K562 (cell line): ENCODE measurements around the gene SUPT5H. TPM values are rescaled to one million over a fixed set of nuclear protein-coding genes. Genes with fewer than 3 reads are reported as not detected.

ENCODE experiments used
- DDX20 ChIP-seq: fragments of 450-650 bp; IDR thresholded peaks from 2 replicates; pipeline ENCODE4 v1.6.1; 2016; ENCODE audit warnings: missing genetic modification characterization, low read depth, mild to moderate bottlenecking, missing compliant biosample characterization, moderate library complexity
- HDAC3 ChIP-seq: fragments of 450-650 bp; IDR thresholded peaks from 2 replicates; pipeline ENCODE4 v1.6.1; 2018; ENCODE audit warnings: borderline replicate concordance, mild to moderate bottlenecking, moderate library complexity; ENCODE audit not compliant: partially characterized antibody
- KAT2B ChIP-seq: IDR thresholded peaks from one replicate; pipeline ENCODE4 v1.6.1; 2012; ENCODE audit warnings: low read depth, mild to moderate bottlenecking, control low read depth, inconsistent platforms, low read length, moderate library complexity
- KDM4B ChIP-seq, 2 experiments: fragments of 450-650 bp in 1 of 2; sonication (generic) in 1 of 2; IDR thresholded peaks; 2 replicates each; pipeline ENCODE4 v1.6.1; 2016 to 2017; ENCODE audit warnings: borderline replicate concordance in 2 of 2, antibody characterized with exemption in 1 of 2, low read depth in 1 of 2, mild to moderate bottlenecking in 1 of 2
- NCOR1 ChIP-seq: fragments of 450-650 bp; IDR thresholded peaks from 2 replicates; pipeline ENCODE4 v1.6.1; 2016; ENCODE audit warnings: mild to moderate bottlenecking, moderate library complexity
- PHF20 ChIP-seq: fragments of 450-650 bp; IDR thresholded peaks from 2 replicates; pipeline ENCODE4 v1.6.1; 2018; ENCODE audit not compliant: partially characterized antibody
- PML ChIP-seq: IDR thresholded peaks from 2 replicates; pipeline ENCODE4 v1.6.1; 2012; ENCODE audit warnings: low read length, inconsistent platforms
- POLR2AphosphoS5 ChIP-seq: IDR thresholded peaks from 2 replicates; pipeline ENCODE4 v1.6.1; 2011; ENCODE audit warnings: mild to moderate bottlenecking, low read depth, low read length, moderate library complexity; ENCODE audit not compliant: control insufficient read depth, insufficient read depth
- PREB ChIP-seq: sonication (generic); formaldehyde crosslinking; IDR thresholded peaks from 2 replicates; pipeline ENCODE4 v1.8.1; 2023; ENCODE audit warnings: mild to moderate bottlenecking, missing genetic modification reagents
- RAD21 ChIP-seq, 2 experiments: fragments of 250-450 bp in 1 of 2; fragments of 450-650 bp in 1 of 2; sonication (Bioruptor Pico) in 1 of 2; formaldehyde crosslinking in 1 of 2; IDR thresholded peaks in 1 of 2; conservative IDR thresholded peaks in 1 of 2; 2 replicates each; pipeline versions ENCODE4 v1.4.0 to v1.8.0; 2020 to 2022; ENCODE audit warnings: mild to moderate bottlenecking in 2 of 2, moderate library complexity in 1 of 2
- RB1 ChIP-seq: fragments of 450-650 bp; IDR thresholded peaks from 2 replicates; pipeline ENCODE4 v1.6.1; 2017; ENCODE audit warnings: low read depth, mild to moderate bottlenecking
- SMARCB1 ChIP-seq: IDR thresholded peaks from 2 replicates; pipeline ENCODE4 v1.6.1; 2011; ENCODE audit warnings: improper control_type of control experiment, low read depth; ENCODE audit not compliant: insufficient read length
- SRSF1 ChIP-seq: fragments of 200-400 bp; formaldehyde crosslinking; IDR thresholded peaks from 2 replicates; pipeline ENCODE4 v1.6.1; 2017; ENCODE audit warnings: mild to moderate bottlenecking, low read depth, low read length, moderate library complexity
- TARDBP ChIP-seq: fragments of 450-650 bp; IDR thresholded peaks from 2 replicates; pipeline ENCODE4 v1.6.1; 2016
- ZNF140 ChIP-seq: fragments of 250-450 bp; sonication (Bioruptor Pico); IDR thresholded peaks from 2 replicates; pipeline ENCODE4 v1.8.0; 2021; ENCODE audit warnings: moderate library complexity, mild to moderate bottlenecking, inconsistent platforms
- ZNF583 ChIP-seq: fragments of 250-450 bp; sonication (Bioruptor Pico); IDR thresholded peaks from 2 replicates; pipeline ENCODE4 v1.4.0; 2020
- ZNF77 ChIP-seq: fragments of 250-450 bp; sonication (Bioruptor Pico); IDR thresholded peaks from 2 replicates; pipeline ENCODE4 v1.5.0; 2020
- ZNF778 ChIP-seq: fragments of 450-650 bp; formaldehyde crosslinking; IDR thresholded peaks from 2 replicates; pipeline ENCODE4 v1.4.0; 2020; ENCODE audit warnings: mild to moderate bottlenecking, moderate library complexity
- polyA plus RNA-seq, 8 experiments: library from polyadenylated mRNA; depleted of rRNA in 4 of 8; stranded (reverse) in 5 of 8; unstranded in 3 of 8; fragments of >200 nt; fragmentation: Nextera tagmentation in 2 of 8; fragmentation: Illumina TruSeq in 1 of 8; extraction: Ambion mirVana in 2 of 8; extraction: Trizol in 1 of 8; gene quantifications; 2 replicates each; pipeline versions ENCODE4 v1.2.1 to v1.2.3, GENCODE V29; 2011 to 2014; ENCODE audit warnings: inconsistent platforms in 1 of 8, missing spikeins in 1 of 8
- total RNA-seq, 7 experiments: library from RNA; depleted of rRNA in 6 of 7; stranded (reverse); fragments of >200 nt in 6 of 7; fragmentation: Illumina TruSeq in 2 of 7; extraction: Trizol in 2 of 7; gene quantifications; 2 replicates each; pipeline versions ENCODE4 v1.2.1 to v1.2.3, GENCODE V29; 2011 to 2021; ENCODE audit warnings: low replicate concordance in 1 of 7
- TF ChIP-seq, protein P1 (sequence below): sonication (generic); formaldehyde crosslinking; IDR thresholded peaks from 2 replicates; pipeline ENCODE4 v1.8.0; 2022; ENCODE audit warnings: mild to moderate bottlenecking, missing genetic modification reagents, borderline replicate concordance
- TF ChIP-seq, protein P2 (sequence below), 3 experiments: fragments of 200-800 bp in 1 of 3; fragments of 250-450 bp in 1 of 3; fragments of 450-650 bp in 1 of 3; sonication (Bioruptor Pico) in 1 of 3; sonication (Bioruptor generic) in 1 of 3; formaldehyde crosslinking in 1 of 3; IDR thresholded peaks; 2 replicates each; pipeline versions ENCODE4 v1.6.1 to v1.8.0; 2016 to 2022; ENCODE audit warnings: mild to moderate bottlenecking in 2 of 3, missing genetic modification characterization in 2 of 3, missing compliant biosample characterization in 1 of 3, moderate library complexity in 1 of 3
- TF ChIP-seq, protein P3 (sequence below): sonication (generic); formaldehyde crosslinking; IDR thresholded peaks from 2 replicates; pipeline ENCODE4 v1.9.0; 2022; ENCODE audit warnings: mild to moderate bottlenecking, missing genetic modification reagents

The SUPT5H gene
- total and polyA plus RNA-seq, 9 of the 15 experiments (the other 6 are each of a cell fraction or from before 2014, with no cell fraction given) = 13.3 to 85.9 (median 35.9) TPM

GRCh38 chr19:39397360-39398296 is 47.8 kb upstream of the SUPT5H start (continued):
- no peak for TF ChIP-seq NCOR1
- TF ChIP-seq, protein P1, sequence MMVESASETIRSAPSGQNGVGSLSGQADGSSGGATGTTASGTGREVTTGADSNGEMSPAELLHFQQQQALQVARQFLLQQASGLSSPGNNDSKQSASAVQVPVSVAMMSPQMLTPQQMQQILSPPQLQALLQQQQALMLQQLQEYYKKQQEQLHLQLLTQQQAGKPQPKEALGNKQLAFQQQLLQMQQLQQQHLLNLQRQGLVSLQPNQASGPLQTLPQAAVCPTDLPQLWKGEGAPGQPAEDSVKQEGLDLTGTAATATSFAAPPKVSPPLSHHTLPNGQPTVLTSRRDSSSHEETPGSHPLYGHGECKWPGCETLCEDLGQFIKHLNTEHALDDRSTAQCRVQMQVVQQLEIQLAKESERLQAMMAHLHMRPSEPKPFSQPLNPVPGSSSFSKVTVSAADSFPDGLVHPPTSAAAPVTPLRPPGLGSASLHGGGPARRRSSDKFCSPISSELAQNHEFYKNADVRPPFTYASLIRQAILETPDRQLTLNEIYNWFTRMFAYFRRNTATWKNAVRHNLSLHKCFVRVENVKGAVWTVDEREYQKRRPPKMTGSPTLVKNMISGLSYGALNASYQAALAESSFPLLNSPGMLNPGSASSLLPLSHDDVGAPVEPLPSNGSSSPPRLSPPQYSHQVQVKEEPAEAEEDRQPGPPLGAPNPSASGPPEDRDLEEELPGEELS (CRISPR knock-in tag) = no peak
- no peak for TF ChIP-seq ZNF778 (CRISPR knock-in tag)
- TF ChIP-seq, protein P2, sequence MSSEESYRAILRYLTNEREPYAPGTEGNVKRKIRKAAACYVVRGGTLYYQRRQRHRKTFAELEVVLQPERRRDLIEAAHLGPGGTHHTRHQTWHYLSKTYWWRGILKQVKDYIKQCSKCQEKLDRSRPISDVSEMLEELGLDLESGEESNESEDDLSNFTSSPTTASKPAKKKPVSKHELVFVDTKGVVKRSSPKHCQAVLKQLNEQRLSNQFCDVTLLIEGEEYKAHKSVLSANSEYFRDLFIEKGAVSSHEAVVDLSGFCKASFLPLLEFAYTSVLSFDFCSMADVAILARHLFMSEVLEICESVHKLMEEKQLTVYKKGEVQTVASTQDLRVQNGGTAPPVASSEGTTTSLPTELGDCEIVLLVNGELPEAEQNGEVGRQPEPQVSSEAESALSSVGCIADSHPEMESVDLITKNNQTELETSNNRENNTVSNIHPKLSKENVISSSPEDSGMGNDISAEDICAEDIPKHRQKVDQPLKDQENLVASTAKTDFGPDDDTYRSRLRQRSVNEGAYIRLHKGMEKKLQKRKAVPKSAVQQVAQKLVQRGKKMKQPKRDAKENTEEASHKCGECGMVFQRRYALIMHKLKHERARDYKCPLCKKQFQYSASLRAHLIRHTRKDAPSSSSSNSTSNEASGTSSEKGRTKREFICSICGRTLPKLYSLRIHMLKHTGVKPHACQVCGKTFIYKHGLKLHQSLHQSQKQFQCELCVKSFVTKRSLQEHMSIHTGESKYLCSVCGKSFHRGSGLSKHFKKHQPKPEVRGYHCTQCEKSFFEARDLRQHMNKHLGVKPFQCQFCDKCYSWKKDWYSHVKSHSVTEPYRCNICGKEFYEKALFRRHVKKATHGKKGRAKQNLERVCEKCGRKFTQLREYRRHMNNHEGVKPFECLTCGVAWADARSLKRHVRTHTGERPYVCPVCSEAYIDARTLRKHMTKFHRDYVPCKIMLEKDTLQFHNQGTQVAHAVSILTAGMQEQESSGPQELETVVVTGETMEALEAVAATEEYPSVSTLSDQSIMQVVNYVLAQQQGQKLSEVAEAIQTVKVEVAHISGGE (CRISPR knock-in tag; IDR thresholded peaks at IDR 0.05) = no peak
- peak; percentile 97 to 99 for TF ChIP-seq RAD21 (CRISPR knock-in tag; conservative IDR thresholded peaks at IDR 0.05 in 1 of 2, IDR thresholded peaks at IDR 0.05 in 1 of 2)
- TF ChIP-seq ZNF140 (CRISPR knock-in tag) = no peak
- no peak for TF ChIP-seq PHF20
- TF ChIP-seq ZNF77 (CRISPR knock-in tag) = no peak
- TF ChIP-seq HDAC3 = no peak
- TF ChIP-seq KDM4B (IDR thresholded peaks at IDR 0.05; ENCODE audit: borderline replicate concordance in 2 of 2, low read depth in 1 of 2) = no peak
- no peak for TF ChIP-seq SRSF1
- peak; percentile 84 for TF ChIP-seq RB1
- TF ChIP-seq DDX20 (tag) = no peak
- no peak for TF ChIP-seq PML
- no peak for TF ChIP-seq PREB (CRISPR knock-in tag)
- no peak for TF ChIP-seq KAT2B
- no peak for TF ChIP-seq SMARCB1
- TF ChIP-seq, protein P3, sequence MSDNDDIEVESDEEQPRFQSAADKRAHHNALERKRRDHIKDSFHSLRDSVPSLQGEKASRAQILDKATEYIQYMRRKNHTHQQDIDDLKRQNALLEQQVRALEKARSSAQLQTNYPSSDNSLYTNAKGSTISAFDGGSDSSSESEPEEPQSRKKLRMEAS = no peak
- no peak for TF ChIP-seq TARDBP
- peak; percentile 46; the same call in 1 of the 2 replicates for TF ChIP-seq POLR2AphosphoS5
- TF ChIP-seq ZNF583 (CRISPR knock-in tag) = no peak
